ENCODE results near the gene PLEKHG3.
A peak's percentile ranks its signal among the peaks of the same experiment; 100 is the strongest.
"Not testable (repeated sequence)": the region's sequence is repeated elsewhere in the genome, so short reads cannot be mapped to it uniquely, and the experiment has no call there.

The PLEKHG3 gene

GRCh38 chr14:64689289-64689688, 14.9 kb upstream of the PLEKHG3 start:
- Histone ChIP-seq H3K27me3 (no peaks in the 10 kb centered on the region), H3K4me3 (ENCODE audit: low read depth, low read length) (no peak overlapping the region), H3K36me3 (no peaks in the 10 kb centered on the region), H3K9me3 (no peaks in the 10 kb centered on the region), H3K4me1 (peaks cover 16% of the 10 kb centered on the region)
- TF ChIP-seq, protein P1, sequence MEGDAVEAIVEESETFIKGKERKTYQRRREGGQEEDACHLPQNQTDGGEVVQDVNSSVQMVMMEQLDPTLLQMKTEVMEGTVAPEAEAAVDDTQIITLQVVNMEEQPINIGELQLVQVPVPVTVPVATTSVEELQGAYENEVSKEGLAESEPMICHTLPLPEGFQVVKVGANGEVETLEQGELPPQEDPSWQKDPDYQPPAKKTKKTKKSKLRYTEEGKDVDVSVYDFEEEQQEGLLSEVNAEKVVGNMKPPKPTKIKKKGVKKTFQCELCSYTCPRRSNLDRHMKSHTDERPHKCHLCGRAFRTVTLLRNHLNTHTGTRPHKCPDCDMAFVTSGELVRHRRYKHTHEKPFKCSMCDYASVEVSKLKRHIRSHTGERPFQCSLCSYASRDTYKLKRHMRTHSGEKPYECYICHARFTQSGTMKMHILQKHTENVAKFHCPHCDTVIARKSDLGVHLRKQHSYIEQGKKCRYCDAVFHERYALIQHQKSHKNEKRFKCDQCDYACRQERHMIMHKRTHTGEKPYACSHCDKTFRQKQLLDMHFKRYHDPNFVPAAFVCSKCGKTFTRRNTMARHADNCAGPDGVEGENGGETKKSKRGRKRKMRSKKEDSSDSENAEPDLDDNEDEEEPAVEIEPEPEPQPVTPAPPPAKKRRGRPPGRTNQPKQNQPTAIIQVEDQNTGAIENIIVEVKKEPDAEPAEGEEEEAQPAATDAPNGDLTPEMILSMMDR (IDR thresholded peaks at IDR 0.05; ENCODE audit: low read depth, low read length), result no peak
- no peak for DNase-seq

- H3K27me3 ChIP-seq; DNase-seq; H3K4me3 ChIP-seq (ENCODE audit: low read depth, low read length); H3K36me3 ChIP-seq; H3K9me3 ChIP-seq: not testable (repeated sequence)
- peaks cover 16% of the 10 kb centered on the region for H3K4me1 ChIP-seq
Measured at GRCh38 chr14:64690607-64691006, 13.6 kb upstream of the PLEKHG3 start.

DNA sequence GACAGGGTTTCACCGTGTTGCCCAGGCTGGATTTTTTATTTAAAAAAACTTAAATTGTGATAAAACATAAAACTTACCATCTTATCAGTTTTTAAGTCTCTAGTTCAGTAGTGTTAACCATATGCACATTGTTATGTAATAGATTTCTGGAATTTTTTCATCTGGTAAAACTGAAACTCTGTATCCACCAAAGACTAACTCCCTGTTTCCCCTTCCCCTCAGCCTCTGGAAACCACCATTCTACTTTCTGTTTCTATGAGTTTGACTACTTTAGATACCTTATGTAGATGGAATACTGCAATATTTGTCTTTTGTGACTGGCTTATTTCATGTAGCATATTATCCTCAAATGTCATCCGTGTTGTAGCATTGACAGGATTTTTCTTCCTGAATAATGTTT, 12.8 kb upstream of the PLEKHG3 start:
- Histone ChIP-seq H3K36me3 (no peaks in the 10 kb centered on the region), H3K27me3 (no peaks in the 10 kb centered on the region), H3K9me3 (no peaks in the 10 kb centered on the region), H3K4me1 (peaks cover 16% of the 10 kb centered on the region), H3K4me3 (ENCODE audit: low read depth, low read length) (no peak overlapping the region)
- no peak for DNase-seq
- TF ChIP-seq, protein P1 (IDR thresholded peaks at IDR 0.05; ENCODE audit: low read depth, low read length), result no peak

GRCh38 chr14:64692189-64692985, 11.8 kb upstream of the PLEKHG3 start:
- Histone ChIP-seq H3K4me3 (ENCODE audit: low read depth, low read length) (no peak overlapping the region), H3K9me3 (no peaks in the 10 kb centered on the region), H3K27me3 (no peaks in the 10 kb centered on the region), H3K36me3 (no peaks in the 10 kb centered on the region), H3K4me1 (peaks cover 16% of the 10 kb centered on the region)
- no peak for DNase-seq
- TF ChIP-seq, protein P1 (IDR thresholded peaks at IDR 0.05; ENCODE audit: low read depth, low read length), result no peak

DNA sequence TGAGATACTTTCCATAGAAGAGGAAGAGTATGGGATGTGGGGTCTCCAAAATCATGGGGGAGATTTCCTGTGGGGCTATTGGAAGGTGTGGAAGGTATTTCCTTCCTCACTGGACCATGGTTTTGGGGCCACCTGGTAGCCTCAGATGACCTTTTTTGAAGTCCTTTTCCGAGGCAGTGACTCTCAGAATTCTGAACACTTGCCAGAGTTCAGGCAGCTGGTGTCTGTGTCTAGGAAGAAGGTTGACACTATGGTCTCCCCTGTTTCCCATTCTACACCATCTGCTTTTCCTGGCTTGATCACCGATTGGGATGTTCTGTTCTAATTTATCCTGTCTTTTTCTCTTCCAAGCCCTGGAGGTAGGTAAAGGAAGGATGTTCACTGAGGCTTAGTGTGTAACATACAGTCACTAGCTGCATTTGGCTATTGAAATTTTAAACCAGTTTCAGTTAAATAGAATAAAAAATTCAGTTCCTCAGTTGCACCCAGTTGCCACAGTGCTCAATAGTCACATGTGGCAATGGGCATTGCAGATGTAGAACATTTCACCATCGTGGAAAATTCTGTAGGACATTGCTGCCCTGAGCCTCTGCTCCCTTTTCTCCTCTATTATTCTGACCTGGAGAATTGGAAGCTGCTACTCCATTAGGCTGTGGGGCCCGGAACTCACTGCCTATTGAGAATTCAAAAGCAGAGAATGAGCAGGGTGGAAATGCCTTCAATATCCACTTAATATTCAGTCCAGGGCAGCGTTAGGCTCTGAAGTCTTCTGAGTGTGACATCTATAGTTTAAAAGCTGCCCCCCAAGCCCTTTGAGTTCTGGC, 11.0 kb upstream of the PLEKHG3 start:
- Histone ChIP-seq H3K27me3 (no peaks in the 10 kb centered on the region), H3K36me3 (no peaks in the 10 kb centered on the region), H3K4me3 (ENCODE audit: low read depth, low read length) (no peak overlapping the region), H3K9me3 (no peaks in the 10 kb centered on the region), H3K4me1 (peaks cover 16% of the 10 kb centered on the region)
- no peak for DNase-seq
- TF ChIP-seq, protein P1 (IDR thresholded peaks at IDR 0.05; ENCODE audit: low read depth, low read length), result no peak

GRCh38 chr14:64693810-64694165, 10.4 kb upstream of the PLEKHG3 start:
- DNase-seq, result peak; percentile 60
- Histone ChIP-seq H3K9me3 (no peaks in the 10 kb centered on the region), H3K4me1 (peaks cover 16% of the 10 kb centered on the region), H3K36me3 (no peaks in the 10 kb centered on the region), H3K4me3 (ENCODE audit: low read depth, low read length) (no peak overlapping the region), H3K27me3 (no peaks in the 10 kb centered on the region)
- TF ChIP-seq, protein P1 (IDR thresholded peaks at IDR 0.05; ENCODE audit: low read depth, low read length), result no peak

Data from BE2C (cell line).